CD4-positive, alpha-beta T cell treated with Interleukin-6 at 100 ng/mL for 8 hours (primary cell): ENCODE data around the gene TUSC2.
A peak's percentile ranks its signal among the peaks of the same experiment; 100 is the strongest.
"Not testable (repeated sequence)": the region's sequence is repeated elsewhere in the genome, so short reads cannot be mapped to it uniquely, and the experiment has no call there.

ENCODE experiments used
- DNase-seq: peaks from one replicate; pipeline ENCODE4 v3.0.0-alpha.2; 2020; ENCODE audit warnings: mixed read lengths, low spot score

The TUSC2 gene

GRCh38 chr3:50294089-50294488 lies 33.9 kb downstream of the TUSC2 start:
- DNase-seq = no peak

- DNase-seq = no peak
Observed at GRCh38 chr3:50293079-50293801, 34.8 kb downstream of the TUSC2 start.

DNA sequence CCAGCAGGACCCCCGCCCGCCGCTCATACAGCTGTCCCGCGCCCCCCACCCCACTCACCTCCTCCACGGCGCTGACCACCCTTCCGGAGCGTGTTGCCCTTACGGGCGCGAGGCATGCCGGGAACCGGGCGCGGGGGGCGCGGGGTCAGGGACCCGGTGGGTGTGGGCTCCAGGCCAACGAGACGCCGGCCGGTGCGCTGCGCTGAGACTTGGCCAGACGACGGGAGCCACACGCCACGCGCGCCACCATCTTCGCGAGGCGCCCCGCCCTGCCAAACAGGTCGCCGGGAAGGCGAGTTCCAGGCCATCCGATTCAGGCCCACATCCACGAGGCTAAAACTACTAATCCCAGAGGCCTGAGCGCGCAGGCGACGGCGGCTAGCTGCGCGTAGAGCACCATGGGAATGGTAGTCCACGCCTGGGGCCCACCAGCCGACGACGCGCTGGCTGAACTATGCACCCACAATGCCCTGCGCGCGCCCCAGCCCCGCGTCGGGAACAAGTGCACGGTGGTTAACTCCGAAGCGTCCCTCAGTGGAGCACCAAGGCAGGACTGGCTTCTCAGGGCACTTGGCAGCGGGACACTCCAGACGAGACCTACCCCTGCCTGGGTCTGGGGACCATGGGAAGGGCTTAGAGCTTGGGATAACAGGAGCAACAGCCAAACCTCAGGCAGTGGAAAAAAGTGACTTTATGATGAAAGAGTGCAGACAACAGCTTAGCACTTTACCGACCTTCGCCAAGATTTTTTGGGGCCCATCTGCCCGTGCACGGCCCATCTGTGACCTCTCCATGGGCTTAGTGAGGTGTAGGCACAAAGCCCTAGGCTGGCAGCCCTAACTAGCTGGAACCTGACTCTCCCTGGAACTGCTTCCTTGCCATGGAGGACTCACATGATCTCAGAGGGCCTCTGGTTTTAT lies 35.6 kb downstream of the TUSC2 start, which contains the start of gene IFRD2:
Gene IFRD2, minus strand, starts transcription at position 271 of the 920 bp plus-strand sequence. Its CDS starts 155 bp downstream, at position 116.
- DNase-seq = peak; percentile 96

- no peak for DNase-seq
Observed at GRCh38 chr3:50290161-50290641, 37.8 kb downstream of the TUSC2 start.

DNA sequence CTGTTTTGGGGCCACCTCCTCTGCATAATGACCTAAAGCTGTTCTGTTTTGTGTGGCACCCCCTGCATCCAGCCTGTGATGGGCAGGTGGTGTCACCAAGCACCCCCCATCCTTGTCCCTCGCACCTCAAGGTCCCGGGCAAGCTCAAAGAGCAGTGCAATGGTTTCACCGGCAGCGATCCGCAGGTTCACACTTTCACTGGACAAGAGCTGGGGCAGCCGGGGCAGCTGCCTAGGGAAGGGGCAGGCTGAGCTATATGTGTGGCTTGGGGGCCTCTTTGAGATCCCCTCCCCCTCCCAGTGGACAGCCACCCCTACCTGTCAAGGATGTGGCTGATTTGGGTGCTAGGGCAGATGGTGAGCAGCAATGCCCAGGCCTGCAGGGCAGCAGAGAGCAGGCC lies 38.9 kb downstream of the TUSC2 start:
- no peak for DNase-seq

DNA sequence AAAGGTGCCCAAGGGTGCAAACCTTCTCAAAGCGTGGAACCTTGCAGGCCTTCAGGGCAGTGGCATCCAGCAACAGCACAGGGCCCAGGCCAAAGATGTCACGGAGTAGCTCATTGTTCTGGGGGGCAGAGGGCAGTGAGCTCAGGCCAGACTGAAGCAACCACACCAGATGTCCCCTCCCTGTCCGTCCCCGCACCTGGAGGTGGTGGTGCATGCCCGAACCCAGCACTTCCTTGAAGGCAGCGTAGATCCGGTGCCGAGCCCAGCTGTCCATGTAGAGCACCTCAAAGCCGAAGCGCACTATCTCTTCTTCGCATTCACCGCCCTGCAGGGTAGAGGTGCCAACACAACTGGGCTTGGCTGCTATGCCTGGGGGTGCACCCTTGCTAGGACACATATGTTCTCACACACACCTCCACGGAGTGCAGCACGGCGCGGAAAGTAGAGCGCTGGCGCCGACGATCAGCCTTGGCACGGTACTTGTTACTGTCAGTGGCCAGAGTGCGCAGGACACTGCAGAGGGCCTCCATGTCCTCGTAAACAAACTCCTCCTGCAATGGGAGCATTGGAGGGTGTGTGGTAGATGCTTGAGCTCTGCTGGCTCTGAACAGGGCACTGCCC lies 39.5 kb downstream of the TUSC2 start:
- DNase-seq = no peak

DNA sequence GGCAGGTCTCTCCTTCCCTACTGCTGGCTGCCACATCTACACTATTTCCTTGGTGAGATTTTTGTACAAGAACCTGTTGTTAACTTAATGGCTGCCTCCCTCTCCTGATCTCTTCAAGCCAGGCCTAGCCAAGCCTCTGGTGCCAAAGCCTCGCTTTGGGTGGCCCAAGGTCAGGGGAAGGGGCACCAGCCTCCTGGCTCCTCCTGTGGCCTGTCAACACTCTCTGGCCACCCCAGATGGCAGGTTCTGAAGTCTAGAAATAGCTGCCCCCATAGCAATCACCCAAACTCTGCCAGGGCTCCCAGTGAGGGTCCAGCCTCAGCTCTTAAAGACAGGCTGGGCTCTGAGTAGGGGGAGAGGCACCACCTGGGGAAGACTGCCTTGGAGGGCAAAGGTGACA lies 40.8 kb downstream of the TUSC2 start:
- DNase-seq = no peak

- DNase-seq = no peak
Observed at GRCh38 chr3:50286322-50287227, 41.4 kb downstream of the TUSC2 start.

GRCh38 chr3:50284121-50284520 lies 43.9 kb downstream of the TUSC2 start:
- DNase-seq = not testable (repeated sequence)

DNA sequence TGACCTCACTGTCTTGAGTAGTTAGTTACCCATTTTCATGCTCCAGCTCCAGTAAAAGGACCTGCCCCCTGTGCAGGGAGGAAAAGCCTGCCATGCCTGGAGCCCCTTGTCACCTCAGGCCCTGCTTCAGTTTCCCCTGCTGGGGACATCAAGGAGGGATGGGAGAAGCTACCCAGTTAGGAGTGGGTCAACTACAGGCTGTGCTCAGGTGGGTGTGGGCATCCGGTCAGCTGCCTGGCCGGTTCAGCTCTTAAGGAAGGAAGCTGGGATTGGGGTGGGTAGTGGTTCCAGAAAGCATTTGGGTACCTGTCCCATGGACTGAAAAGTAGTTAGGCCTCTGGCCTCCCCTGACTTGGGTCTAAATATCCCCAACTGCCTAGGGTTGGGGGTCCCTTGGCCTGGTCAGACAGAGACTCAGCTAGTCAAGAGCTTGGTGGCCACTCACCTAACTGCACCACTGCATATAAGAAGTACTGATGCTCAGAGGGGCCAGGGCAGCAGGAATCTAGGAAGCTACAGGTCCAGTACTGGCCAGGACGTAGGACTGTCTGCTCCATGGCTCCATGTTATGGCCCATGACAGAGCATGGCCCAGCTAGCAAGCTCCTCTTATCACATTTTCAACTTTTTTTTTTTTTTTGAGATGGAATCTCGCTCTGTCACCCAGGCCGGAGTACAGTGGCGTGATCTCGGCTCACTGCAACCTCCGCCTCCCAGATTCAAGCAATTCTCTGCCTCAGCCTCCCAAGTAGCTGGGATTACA lies 48.6 kb downstream of the TUSC2 start:
- no peak for DNase-seq

DNA sequence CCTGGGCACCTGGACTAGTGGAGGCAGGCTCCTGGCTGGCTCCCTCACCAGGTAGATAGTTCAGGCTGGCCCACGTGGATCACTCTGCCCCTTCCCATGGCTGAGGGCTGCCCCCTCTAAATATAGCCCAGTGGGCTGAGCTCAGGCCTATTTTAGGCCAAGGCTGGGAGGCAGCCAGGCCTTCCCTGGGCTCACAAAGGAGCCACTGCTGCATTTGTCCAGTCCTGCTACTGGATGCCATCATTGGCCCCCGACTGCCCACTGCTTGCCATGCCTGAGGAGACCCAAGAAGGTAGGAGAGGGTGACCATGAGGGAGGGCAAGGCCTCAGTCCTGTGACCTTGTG lies 49.2 kb downstream of the TUSC2 start, which contains the start of gene LSMEM2:
Gene LSMEM2, plus strand, starts transcription at position 208 of the 345 bp plus-strand sequence. Its CDS starts 27 bp downstream, at position 235.
- no peak for DNase-seq

- no peak for DNase-seq
Observed at GRCh38 chr3:50278123-50278879, 49.7 kb downstream of the TUSC2 start.

GRCh38 chr3:50276762-50277101 lies 51.3 kb downstream of the TUSC2 start:
- DNase-seq = no peak

GRCh38 chr3:50275996-50276761 lies 51.8 kb downstream of the TUSC2 start:
- no peak for DNase-seq

- DNase-seq = no peak
Observed at GRCh38 chr3:50275141-50275995, 52.7 kb downstream of the TUSC2 start.
